WERI-Rb-1 (cell line): ENCODE measurements around the gene CBY1.
"Not testable (repeated sequence)": the region's sequence is repeated elsewhere in the genome, so short reads cannot be mapped to it uniquely, and the experiment has no call there.

Experiments used
- DNase-seq: peaks from one replicate; pipeline ENCODE4 v3.0.0-alpha.2; 2020
- H3K27ac ChIP-seq: fragments of 250-450 bp; sonication (Bioruptor Pico); 2 replicates; pipeline ENCODE4 v1.5.1; 2020; ENCODE audit warnings: mild to moderate bottlenecking, moderate library complexity
- H3K27me3 ChIP-seq: fragments of 250-450 bp; sonication (Bioruptor Pico); 2 replicates; pipeline ENCODE4 v1.5.1; 2021; ENCODE audit warnings: mild to moderate bottlenecking, low read depth, moderate library complexity; ENCODE audit not compliant: insufficient read depth, severe bottlenecking
- H3K36me3 ChIP-seq: fragments of 250-450 bp; sonication (Bioruptor Pico); 2 replicates; pipeline ENCODE4 v1.5.1; 2020; ENCODE audit warnings: mild to moderate bottlenecking, moderate library complexity
- H3K4me3 ChIP-seq: 2 replicates; pipeline ENCODE4 v1.5.1; 2011; ENCODE audit warnings: low read depth, mild to moderate bottlenecking, control low read depth, low read length
- H3K9me3 ChIP-seq: fragments of 250-450 bp; sonication (Bioruptor Pico); 2 replicates; pipeline ENCODE4 v1.5.1; 2021; ENCODE audit warnings: mild to moderate bottlenecking, moderate library complexity; ENCODE audit not compliant: severe bottlenecking
- TF ChIP-seq, protein P1 (sequence below): IDR thresholded peaks from 2 replicates; pipeline ENCODE4 v1.5.1; 2011; ENCODE audit warnings: low read depth, mild to moderate bottlenecking, control low read depth, inconsistent platforms, low read length

The CBY1 gene

DNA sequence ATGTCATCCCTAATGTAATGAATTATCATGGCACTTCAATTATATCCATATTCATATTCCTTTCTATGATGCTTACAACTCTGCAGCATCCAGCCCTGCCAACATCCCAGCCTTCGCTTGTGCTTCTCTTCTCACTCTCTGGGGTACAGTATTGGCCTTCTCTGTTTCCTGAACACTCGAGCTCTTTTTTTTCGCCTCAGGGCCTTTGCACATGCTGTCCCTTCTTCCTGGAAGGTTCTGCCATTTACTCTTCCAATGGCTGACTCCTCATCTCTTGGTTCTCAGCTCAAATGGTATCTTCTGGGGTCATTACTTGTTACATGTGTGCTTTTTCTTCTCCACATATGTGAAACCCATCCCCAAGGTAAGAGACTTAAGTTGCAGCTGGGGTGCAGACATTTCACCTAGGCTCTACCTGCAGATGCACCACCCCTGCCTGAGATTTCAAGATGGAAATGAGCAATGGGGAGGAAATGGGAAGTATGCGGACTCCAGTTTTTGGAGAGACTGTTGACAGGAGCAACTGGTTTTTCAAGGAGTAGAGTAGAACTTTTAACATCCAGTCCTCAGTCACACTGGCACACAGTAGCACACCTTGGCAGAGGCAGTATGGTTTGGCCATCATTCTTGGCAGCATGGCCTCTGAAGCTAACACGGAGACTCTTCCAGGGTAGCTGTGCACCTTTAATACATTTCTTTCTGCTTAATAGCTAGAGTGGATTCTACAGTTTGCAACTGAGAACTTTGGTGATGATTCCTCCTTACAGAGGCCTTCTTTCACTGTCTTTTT is 44.0 kb upstream of the CBY1 start:
- TF ChIP-seq, protein P1, sequence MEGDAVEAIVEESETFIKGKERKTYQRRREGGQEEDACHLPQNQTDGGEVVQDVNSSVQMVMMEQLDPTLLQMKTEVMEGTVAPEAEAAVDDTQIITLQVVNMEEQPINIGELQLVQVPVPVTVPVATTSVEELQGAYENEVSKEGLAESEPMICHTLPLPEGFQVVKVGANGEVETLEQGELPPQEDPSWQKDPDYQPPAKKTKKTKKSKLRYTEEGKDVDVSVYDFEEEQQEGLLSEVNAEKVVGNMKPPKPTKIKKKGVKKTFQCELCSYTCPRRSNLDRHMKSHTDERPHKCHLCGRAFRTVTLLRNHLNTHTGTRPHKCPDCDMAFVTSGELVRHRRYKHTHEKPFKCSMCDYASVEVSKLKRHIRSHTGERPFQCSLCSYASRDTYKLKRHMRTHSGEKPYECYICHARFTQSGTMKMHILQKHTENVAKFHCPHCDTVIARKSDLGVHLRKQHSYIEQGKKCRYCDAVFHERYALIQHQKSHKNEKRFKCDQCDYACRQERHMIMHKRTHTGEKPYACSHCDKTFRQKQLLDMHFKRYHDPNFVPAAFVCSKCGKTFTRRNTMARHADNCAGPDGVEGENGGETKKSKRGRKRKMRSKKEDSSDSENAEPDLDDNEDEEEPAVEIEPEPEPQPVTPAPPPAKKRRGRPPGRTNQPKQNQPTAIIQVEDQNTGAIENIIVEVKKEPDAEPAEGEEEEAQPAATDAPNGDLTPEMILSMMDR: no peak
- H3K36me3 ChIP-seq: peaks cover 33% of the 10 kb centered on the region
- no peak overlapping the region for H3K4me3 ChIP-seq
- H3K27me3 ChIP-seq: no peaks in the 10 kb centered on the region
- DNase-seq: no peak
- H3K27ac ChIP-seq: no peak overlapping the region
- H3K9me3 ChIP-seq: no peaks in the 10 kb centered on the region

DNA sequence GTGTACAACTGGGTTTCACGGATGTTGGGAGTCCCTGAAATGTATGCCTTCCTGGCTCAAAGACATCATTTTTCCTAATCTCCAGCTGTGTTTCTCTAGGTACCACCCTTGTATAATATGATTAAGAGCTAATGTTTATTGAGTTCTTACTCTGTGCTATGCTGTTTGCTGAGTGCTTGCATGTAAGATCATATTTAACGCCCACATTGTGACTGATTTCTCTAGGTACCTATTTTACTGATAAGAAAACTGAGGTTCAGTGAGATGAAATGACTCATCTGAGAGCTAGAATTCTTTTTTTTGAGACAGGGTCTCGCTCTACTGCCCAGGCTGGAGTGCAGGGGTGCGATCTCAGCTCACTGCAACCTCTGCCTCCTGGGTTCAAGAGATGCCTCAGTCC is 42.9 kb upstream of the CBY1 start:
- Histone ChIP-seq H3K4me3 (no peak overlapping the region), H3K27me3 (no peaks in the 10 kb centered on the region), H3K9me3 (no peaks in the 10 kb centered on the region), H3K36me3 (peaks cover 43% of the 10 kb centered on the region), H3K27ac (no peak overlapping the region)
- TF ChIP-seq, protein P1: no peak
- DNase-seq: no peak

DNA sequence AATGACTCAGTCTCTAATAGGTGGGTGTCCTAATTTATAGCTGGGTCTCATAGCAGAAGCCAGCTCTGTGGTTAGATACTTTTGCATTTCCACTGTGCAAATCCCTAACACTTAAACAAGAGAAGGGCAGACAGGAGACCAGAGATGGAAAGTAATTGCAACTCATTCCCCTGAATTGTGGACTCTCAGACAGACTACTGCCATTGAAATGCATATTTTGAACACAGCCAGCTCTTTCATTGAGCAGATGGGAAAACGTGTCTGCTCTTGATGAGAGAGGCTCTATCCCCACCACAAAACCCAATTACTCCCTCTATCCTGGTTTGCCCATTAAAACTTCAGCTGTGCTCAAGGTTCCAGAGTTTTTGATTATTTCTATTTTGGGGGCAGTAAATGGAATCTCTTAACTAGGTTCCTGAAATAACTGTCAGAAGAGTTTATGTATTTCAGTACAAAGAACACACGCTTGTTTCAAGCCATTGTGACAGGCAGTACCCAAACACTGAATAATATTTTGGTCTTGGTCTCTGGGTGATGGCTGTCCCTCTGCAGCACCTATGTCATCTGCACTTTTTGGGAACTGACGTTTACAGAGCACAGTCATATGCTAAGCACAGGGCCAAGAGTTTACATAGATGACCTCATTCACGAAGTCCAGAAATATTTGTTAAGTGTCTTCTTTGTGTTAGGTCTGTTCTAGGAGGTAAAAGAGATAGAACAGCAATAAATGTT is 41.9 kb upstream of the CBY1 start:
- H3K36me3 ChIP-seq: peaks cover 51% of the 10 kb centered on the region
- no peak overlapping the region for H3K4me3 ChIP-seq
- DNase-seq: no peak
- TF ChIP-seq, protein P1: no peak
- no peaks in the 10 kb centered on the region for H3K27me3 ChIP-seq
- H3K27ac ChIP-seq: no peak overlapping the region
- H3K9me3 ChIP-seq: no peaks in the 10 kb centered on the region

DNA sequence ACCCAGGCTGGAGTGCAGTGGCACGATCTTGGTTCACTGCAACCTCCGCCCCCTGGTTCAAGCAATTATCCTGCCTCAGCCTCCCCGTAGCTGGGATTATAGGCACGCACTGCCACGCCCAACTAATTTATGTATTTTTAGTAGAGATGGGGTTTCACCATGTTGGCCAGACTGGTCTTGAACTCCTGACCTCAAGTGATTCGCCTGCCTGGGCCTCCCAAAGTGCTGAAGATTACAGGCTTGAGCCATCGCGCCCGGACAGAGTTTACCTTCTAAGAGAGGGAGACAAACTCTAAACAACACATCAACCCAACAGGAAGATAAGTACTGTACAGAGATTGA is 41.4 kb upstream of the CBY1 start:
- H3K9me3 ChIP-seq, H3K27ac ChIP-seq, DNase-seq, H3K27me3 ChIP-seq, H3K4me3 ChIP-seq: not testable (repeated sequence)
- H3K36me3 ChIP-seq: peaks cover 56% of the 10 kb centered on the region

DNA sequence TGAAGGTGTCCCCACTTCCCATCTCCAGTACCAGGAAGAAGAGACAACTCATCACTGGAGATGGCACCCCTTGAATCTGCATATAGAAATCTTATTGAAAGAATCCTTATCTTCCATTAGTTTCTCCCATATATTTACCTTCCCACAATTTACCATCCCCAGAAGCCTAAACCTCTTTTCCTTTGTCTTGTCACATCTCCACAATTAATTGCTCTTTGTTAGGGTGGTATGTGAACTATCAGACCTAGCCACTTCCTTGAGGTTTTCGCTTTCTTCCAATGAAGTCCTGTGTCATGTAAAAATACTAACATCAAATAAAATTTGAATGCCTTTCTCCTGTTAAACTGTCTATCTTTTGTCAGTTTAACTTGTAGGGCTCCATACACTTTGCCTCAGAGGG is 38.2 kb upstream of the CBY1 start:
- Histone ChIP-seq H3K27ac (no peak overlapping the region), H3K27me3 (no peaks in the 10 kb centered on the region), H3K9me3 (no peaks in the 10 kb centered on the region), H3K4me3 (no peak overlapping the region), H3K36me3 (peaks cover 60% of the 10 kb centered on the region)
- no peak for DNase-seq
- TF ChIP-seq, protein P1: no peak

DNA sequence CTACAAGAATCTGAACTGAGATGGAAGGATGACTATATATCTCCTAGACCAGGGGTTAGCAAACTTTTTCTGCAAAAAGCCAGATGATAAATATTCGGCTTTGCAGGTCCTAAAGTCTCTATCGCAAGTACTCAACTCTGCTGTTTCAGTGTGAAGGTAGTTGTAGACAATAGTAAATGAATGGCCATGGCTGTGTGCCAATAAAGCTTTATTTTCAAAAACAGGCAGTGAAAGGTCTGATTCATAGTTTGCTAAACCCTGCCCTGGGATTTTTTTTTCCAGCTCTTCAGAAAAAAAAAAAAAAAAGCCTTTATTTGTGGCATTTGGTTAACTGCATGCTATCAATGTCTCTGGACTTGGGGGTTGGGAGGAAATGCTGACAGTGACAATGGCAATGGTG is 37.8 kb upstream of the CBY1 start:
- H3K9me3 ChIP-seq: no peaks in the 10 kb centered on the region
- DNase-seq: no peak
- no peak overlapping the region for H3K27ac ChIP-seq
- TF ChIP-seq, protein P1: no peak
- H3K36me3 ChIP-seq: peaks cover 61% of the 10 kb centered on the region
- no peaks in the 10 kb centered on the region for H3K27me3 ChIP-seq
- H3K4me3 ChIP-seq: no peak overlapping the region
